ENCODE data around the gene XRCC2.
"Not testable (repeated sequence)": the region's sequence is repeated elsewhere in the genome, so short reads cannot be mapped to it uniquely, and the experiment has no call there.

The XRCC2 gene

DNA sequence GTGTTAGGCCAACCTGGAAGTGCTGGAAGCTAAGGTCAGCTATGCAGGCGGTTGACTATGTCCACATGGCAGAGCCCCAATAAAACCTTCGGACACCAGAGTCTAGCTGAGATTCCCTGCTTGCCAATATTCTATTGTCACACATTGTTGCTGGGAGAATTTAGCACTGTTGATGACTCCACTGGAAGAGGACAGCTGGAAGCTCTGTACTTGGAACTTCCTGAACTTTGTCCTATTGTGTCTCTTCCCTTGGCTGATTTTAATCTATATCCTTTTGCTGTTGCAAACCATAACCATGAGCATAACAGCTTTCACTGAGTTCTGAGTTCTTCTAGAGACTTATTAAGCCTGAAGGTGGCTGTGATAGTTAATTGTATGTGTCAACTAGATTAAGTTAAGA, 12.0 kb downstream of the XRCC2 start:
- DNase-seq: no peak

- no peak for DNase-seq
These were observed 12.7 kb downstream of the XRCC2 start for GRCh38 chr7:152663148-152663740.

- DNase-seq: no peak
These were observed 14.5 kb downstream of the XRCC2 start for GRCh38 chr7:152661479-152661878.

- no peak for DNase-seq
These were observed 15.9 kb downstream of the XRCC2 start for GRCh38 chr7:152660021-152660420.

GRCh38 chr7:152654971-152655370, 21.0 kb downstream of the XRCC2 start:
- DNase-seq: no peak

DNA sequence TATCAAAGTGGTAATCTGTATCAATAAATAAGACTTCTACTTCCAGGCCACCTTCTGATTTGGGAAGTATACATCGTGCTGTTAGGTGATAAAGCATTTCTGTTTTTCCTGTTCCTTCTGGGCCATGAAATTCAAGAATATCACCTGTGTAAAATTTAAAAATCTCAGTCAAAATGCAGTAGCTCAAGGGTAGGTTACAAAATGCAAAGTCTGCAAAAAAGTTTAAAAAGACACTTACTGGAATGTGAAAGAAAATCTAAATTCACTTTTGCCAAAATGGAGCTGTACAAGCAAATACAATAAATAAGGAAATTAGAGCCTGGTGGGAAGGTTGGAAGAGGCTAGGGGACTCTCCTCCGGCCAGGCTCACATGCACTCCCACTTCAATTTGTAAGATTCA, 26.7 kb downstream of the XRCC2 start:
- no peak for DNase-seq

- no peak for DNase-seq
These were observed 28.9 kb downstream of the XRCC2 start for GRCh38 chr7:152647009-152647408.

- DNase-seq: not testable (repeated sequence)
These were observed 29.4 kb downstream of the XRCC2 start for GRCh38 chr7:152646579-152646978.

GRCh38 chr7:152643979-152644559, 31.9 kb downstream of the XRCC2 start:
- no peak for DNase-seq

DNA sequence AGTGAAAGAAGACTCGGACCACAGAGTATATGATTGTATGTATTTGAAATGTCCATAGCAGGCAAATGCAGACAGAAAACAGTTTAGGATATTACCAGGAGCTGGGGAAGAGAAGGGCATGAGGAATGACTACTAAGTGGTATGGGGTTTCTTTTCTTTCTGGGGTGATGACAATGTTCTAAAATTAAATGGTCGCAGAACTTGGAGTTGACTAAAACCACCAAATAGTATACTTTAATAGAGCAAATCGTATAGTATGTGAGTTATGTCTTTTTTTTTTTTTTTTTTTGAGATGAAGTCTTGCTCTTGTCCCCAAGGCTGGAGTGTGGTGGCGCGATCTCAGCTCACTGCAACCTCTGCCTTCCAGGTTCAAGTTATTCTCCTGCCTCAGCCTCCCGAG, 34.6 kb downstream of the XRCC2 start:
- DNase-seq: no peak

- DNase-seq: no peak
These were observed 35.1 kb downstream of the XRCC2 start for GRCh38 chr7:152640829-152641228.

- no peak for DNase-seq
These were observed 37.9 kb downstream of the XRCC2 start for GRCh38 chr7:152637920-152638580.

- DNase-seq: no peak
These were observed 38.8 kb downstream of the XRCC2 start for GRCh38 chr7:152637161-152637560.

GRCh38 chr7:152636441-152636840, 39.5 kb downstream of the XRCC2 start:
- DNase-seq: no peak

DNA sequence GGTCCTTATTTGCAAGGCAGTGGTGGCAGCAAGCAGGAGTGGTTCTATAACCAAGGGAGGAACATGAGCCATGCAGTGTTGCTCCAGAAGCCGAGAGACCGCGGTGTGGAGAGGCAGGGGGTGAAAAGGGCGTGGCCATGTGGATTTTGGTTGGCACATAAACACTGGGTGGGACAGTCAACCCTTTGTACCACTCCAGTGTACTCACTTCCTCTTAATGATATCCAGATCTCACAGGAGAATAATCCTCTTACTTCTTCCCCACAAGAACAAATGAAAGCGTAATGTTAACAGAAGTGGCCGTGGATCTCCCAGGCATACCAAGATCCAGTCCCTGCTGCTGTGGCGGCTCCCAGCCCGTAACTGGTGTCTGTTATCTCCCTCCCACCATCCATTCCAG, 42.4 kb downstream of the XRCC2 start:
- no peak for DNase-seq

DNA sequence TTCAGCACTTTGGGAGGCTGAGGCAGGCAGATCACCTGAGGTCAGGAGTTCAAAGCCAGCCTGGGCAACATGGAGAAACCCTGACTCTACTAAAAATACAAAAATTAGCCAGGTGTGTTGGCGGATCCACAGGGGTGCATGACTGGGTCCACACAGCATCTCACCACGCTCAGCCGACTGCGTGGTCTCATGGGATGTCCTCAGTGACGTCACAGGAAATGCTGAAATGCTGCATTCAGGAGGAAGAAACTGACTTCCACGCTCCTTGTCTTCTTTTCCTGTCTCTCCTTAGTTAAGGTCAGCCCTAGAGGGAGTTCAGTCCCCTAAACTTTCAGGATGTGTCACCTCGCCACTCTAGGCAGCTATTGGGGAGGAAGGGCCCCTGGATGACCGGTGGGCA, 42.9 kb downstream of the XRCC2 start:
- no peak for DNase-seq

DNA sequence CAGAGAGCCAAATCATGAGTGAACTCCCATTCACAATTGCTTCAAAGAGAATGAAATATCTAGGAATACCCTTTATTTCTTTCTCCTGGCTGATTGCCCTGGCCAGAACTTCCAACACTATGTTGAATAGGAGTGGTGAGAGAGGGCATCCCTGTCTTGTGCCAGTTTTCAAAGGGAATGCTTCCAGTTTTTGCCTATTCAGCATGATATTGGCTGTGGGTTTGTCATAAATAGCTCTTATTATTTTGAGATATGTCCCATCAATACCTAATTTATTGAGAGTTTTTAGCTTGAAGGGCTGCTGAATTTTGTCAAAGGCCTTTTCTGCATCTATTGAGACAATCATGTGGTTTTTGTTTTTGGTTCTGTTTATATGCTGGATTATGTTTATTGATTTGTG, 47.2 kb downstream of the XRCC2 start:
- not testable (repeated sequence) for DNase-seq

- DNase-seq: no peak
These were observed 51.7 kb downstream of the XRCC2 start for GRCh38 chr7:152624228-152624627.

DNA sequence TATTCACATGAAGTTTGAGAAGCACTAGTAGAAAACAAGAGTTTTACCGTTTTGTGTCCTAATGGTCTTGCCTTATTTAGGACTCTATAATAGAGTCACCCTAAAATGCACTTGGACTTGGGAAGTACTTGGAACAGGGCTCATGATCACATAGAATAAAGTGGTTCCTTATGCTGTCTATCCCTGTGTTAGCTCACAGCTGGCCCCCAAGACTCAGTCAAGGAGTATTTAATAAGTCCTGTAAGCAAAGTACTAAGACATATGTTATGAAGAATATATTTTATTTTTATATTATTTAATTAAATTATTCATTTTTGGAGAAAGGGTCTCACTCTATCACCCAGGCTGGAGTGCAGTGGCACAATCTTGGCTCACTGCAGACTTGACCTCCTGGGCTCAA, 54.5 kb downstream of the XRCC2 start:
- DNase-seq: no peak

GRCh38 chr7:152619027-152619739, 56.8 kb downstream of the XRCC2 start:
- DNase-seq: no peak

GRCh38 chr7:152618427-152618826, 57.5 kb downstream of the XRCC2 start:
- no peak for DNase-seq

GRCh38 chr7:152617056-152617455, 58.9 kb downstream of the XRCC2 start:
- DNase-seq: no peak

DNA sequence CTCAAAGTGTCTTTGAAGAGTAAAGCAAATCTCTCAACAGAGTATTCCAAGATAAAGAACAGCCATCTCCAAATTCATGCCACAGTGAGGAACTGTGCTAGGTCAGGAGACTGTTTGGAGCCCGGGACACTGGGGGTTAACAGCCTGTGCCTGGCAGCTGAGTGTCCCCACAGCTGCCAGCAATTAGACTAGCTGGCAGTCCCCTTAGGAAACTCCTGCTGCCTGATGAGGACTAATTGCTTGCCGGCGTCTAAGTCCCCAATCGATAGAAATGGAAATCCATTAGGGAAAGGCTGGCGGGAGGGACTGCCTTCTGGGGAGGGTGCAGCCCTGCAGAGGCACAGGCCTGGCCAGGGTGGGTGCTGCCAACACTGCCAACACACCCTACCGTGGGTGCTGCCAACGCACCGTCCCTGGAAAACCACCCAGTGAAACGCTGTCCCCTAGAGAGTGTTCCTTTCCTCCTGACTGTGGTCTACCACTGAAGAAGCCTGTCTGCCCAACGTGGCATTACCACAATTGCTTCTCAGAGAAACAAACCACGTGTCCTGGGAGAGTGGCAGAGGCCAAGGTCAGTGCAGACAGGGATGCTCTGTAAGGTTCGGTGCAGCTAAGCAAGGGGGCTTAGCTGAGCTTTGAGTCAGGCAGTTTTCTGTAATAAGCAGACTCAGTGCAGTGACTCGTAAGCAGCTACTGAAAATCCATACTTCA, 60.8 kb downstream of the XRCC2 start:
- no peak for DNase-seq
